ENCODE results near the gene ZFYVE9.
"Not testable (repeated sequence)": the region's sequence is repeated elsewhere in the genome, so short reads cannot be mapped to it uniquely, and the experiment has no call there.

Gene ZFYVE9

GRCh38 chr1:52141513-52142219, at the start of gene ZFYVE9:
TSS of gene ZFYVE9 (plus strand) at chr1:52142089. CDS start at chr1:52233207, 91,118 bp downstream.
- DNase-seq = peak; percentile 88

GRCh38 chr1:52094300-52094699, 47.6 kb upstream of the ZFYVE9 start:
- DNase-seq = not testable (repeated sequence)

GRCh38 chr1:52096216-52096615, 45.7 kb upstream of the ZFYVE9 start:
- no peak for DNase-seq

GRCh38 chr1:52098139-52098871, 43.6 kb upstream of the ZFYVE9 start:
- DNase-seq = no peak

GRCh38 chr1:52102336-52103013, 39.4 kb upstream of the ZFYVE9 start:
- no peak for DNase-seq

GRCh38 chr1:52111492-52111891, 30.4 kb upstream of the ZFYVE9 start:
- no peak for DNase-seq

- no peak for DNase-seq
These were observed 29.4 kb upstream of the ZFYVE9 start for GRCh38 chr1:52112489-52112888.

GRCh38 chr1:52119301-52120079, 22.4 kb upstream of the ZFYVE9 start:
- no peak for DNase-seq

- DNase-seq = no peak
These were observed 19.5 kb upstream of the ZFYVE9 start for GRCh38 chr1:52122384-52122783.

GRCh38 chr1:52123622-52124021, 18.3 kb upstream of the ZFYVE9 start:
- no peak for DNase-seq

GRCh38 chr1:52125736-52126359, 16.0 kb upstream of the ZFYVE9 start:
- no peak for DNase-seq

GRCh38 chr1:52127181-52128180, 14.4 kb upstream of the ZFYVE9 start:
- DNase-seq = no peak

- peak; percentile 65 for DNase-seq
These were observed 1.9 kb upstream of the ZFYVE9 start for GRCh38 chr1:52139817-52140540.

GRCh38 chr1:52140633-52141512, 1.0 kb upstream of the ZFYVE9 start:
- no peak for DNase-seq

- DNase-seq = peak; percentile 67
These were observed 613 bp downstream of the ZFYVE9 start for GRCh38 chr1:52142220-52143183.

GRCh38 chr1:52145137-52145536, 3.2 kb downstream of the ZFYVE9 start:
- no peak for DNase-seq

- DNase-seq = not testable (repeated sequence)
These were observed 8.6 kb downstream of the ZFYVE9 start for GRCh38 chr1:52150445-52150844.

GRCh38 chr1:52150946-52151345, 9.1 kb downstream of the ZFYVE9 start:
- no peak for DNase-seq
